GM23248 (cell line): Measurements from ENCODE around the gene TMEM192. TPM values are rescaled to one million over a fixed set of nuclear protein-coding genes. Genes with fewer than 3 reads are reported as not detected.

Source experiments
- DNase-seq: peaks from one replicate; pipeline ENCODE4 v3.0.0-alpha.2; 2015
- H2AFZ ChIP-seq: fragments of 200-600 bp; sonication (generic); 2 replicates; pipeline ENCODE4 v1.6.1; 2016; ENCODE audit warnings: antibody characterized with exemption
- H3F3A ChIP-seq: fragments of 200-600 bp; sonication (generic); 2 replicates; pipeline ENCODE4 v1.6.1; 2016; ENCODE audit warnings: mild to moderate bottlenecking, antibody characterized with exemption, mixed run types; ENCODE audit not compliant: insufficient read depth
- H3K27ac ChIP-seq: fragments of 200-600 bp; sonication (generic); 2 replicates; pipeline ENCODE4 v1.5.1; 2016; ENCODE audit warnings: mild to moderate bottlenecking
- H3K27me3 ChIP-seq: fragments of 200-600 bp; sonication (generic); replicated peaks from 2 replicates; pipeline ENCODE4 v1.6.1; 2016; ENCODE audit warnings: mild to moderate bottlenecking; ENCODE audit not compliant: insufficient read depth
- H3K36me3 ChIP-seq: fragments of 200-600 bp; sonication (generic); 2 replicates; pipeline ENCODE4 v1.6.1; 2016; ENCODE audit warnings: low read depth, mild to moderate bottlenecking
- H3K4me1 ChIP-seq: fragments of 200-600 bp; sonication (generic); 2 replicates; pipeline ENCODE4 v1.6.1; 2016; ENCODE audit warnings: mild to moderate bottlenecking; ENCODE audit not compliant: insufficient read depth
- H3K4me2 ChIP-seq: fragments of 200-600 bp; sonication (generic); one replicate; pipeline ENCODE4 v1.6.1; 2016; ENCODE audit warnings: mild to moderate bottlenecking; ENCODE audit not compliant: unreplicated experiment
- H3K4me3 ChIP-seq: fragments of 200-600 bp; sonication (generic); 2 replicates; pipeline ENCODE4 v1.5.1; 2016; ENCODE audit warnings: mild to moderate bottlenecking
- H3K79me2 ChIP-seq: fragments of 200-600 bp; sonication (generic); 2 replicates; pipeline ENCODE4 v1.6.1; 2016; ENCODE audit warnings: mild to moderate bottlenecking; ENCODE audit not compliant: insufficient read depth
- H3K9ac ChIP-seq: fragments of 200-600 bp; sonication (generic); 2 replicates; pipeline ENCODE4 v1.6.1; 2016; ENCODE audit warnings: mild to moderate bottlenecking
- H3K9me2 ChIP-seq: fragments of 200-600 bp; sonication (generic); 2 replicates; pipeline ENCODE4 v1.6.1; 2016; ENCODE audit warnings: mixed run types, mild to moderate bottlenecking, moderate library complexity; ENCODE audit not compliant: insufficient read depth
- H3K9me3 ChIP-seq: fragments of 200-600 bp; sonication (generic); one replicate; pipeline ENCODE4 v1.6.1; 2017; ENCODE audit warnings: low read depth
- H4K20me1 ChIP-seq: fragments of 200-600 bp; sonication (generic); 2 replicates; pipeline ENCODE4 v1.6.0; 2016; ENCODE audit not compliant: insufficient read depth
- EZH2 ChIP-seq: fragments of 200-600 bp; sonication (generic); IDR thresholded peaks from 2 replicates; pipeline ENCODE4 v1.6.1; 2018; ENCODE audit warnings: antibody characterized with exemption, mild to moderate bottlenecking; ENCODE audit not compliant: insufficient read depth, poor library complexity, severe bottlenecking
- EZH2phosphoT487 ChIP-seq: fragments of 200-600 bp; sonication (generic); IDR thresholded peaks from 2 replicates; pipeline ENCODE4 v1.6.1; 2018; ENCODE audit warnings: antibody characterized with exemption, moderate library complexity, mild to moderate bottlenecking, low read depth; ENCODE audit not compliant: insufficient read depth
- WGBS, 2 experiments: methylation state at CpG; one replicate each; pipeline ENCODE4 v1.1.6; 2015 to 2017; ENCODE audit warnings: low lambda C conversion rate in 2 of 2, low coverage in 1 of 2; ENCODE audit errors: missing lambda C conversion rate in 2 of 2; 5-methylcytosine and 5-hydroxymethylcytosine counted together
- in situ Hi-C: fragments of 300-500 bp; cut with MboI; formaldehyde crosslinking; loops from 2 replicates; pipeline ENCODE4 v1.15.0; 2020
- polyA plus RNA-seq: library from polyadenylated mRNA; unstranded; fragments of >200 nt; fragmentation: Nextera tagmentation; extraction: Ambion mirVana; gene quantifications from 2 replicates; pipeline ENCODE4 v1.2.1, GENCODE V29; 2016
- total RNA-seq: library from RNA; depleted of rRNA; stranded (reverse); fragments of >200 nt; shearing (Covaris generic); gene quantifications from 2 replicates; pipeline ENCODE4 v1.2.3, GENCODE V29; 2014

The TMEM192 gene
- total and polyA plus RNA-seq, 2 experiments from 2014 or later = 6.4 to 7.8 TPM

DNA sequence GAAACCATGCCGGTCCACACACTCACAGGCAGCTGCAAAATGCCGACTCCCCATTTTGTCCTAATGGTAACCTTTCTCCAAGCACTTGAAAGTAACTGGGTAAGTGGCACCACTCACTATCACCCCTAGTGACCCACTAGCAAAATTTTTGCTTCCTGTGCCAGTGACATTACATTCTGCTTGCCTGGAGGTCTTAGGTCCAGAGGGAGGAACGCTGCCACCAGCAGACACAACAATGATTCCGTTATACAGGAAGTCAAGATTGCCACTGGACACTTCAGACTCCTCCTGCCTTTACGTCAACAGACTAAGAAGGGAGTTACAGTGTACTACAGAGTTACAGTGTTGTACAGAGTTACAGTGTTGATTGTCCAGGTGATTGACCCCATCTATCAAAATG is 11.8 kb upstream of the TMEM192 start:
- H3K27me3 ChIP-seq = no peaks in the 10 kb centered on the region; the same call in 1 of the 2 replicates
- in situ Hi-C loops = no loop called here

DNA sequence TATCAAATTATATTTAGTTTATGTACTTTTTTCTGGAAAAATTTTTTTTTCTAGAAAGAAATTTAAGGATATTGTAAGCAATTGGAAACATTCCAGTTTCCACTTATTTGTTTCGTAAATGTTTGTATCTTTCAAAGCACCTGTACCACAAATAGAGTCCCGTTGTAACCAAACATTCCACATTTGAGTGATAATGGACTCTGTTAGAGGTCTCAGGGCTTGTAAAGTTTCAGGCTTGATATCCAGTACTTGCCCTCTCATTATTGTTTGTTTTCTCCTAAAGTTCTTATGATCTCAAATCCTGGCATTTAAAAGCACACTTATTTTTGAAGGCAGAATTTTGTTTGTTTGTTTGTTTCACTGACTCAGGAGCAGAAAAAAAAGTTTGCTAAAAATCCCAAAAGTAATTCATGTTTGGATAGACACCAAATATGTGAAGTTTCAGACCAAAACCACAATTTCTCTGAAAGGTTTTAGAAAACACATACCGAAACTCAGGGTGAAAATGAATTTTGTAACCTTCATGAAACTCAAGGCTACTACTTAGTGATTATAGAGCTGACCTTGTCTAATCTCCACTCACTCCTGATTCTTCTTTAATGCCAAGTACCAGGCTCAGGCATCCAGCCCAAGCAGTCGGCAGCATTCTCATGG is 5.7 kb upstream of the TMEM192 start:
- H3K79me2 ChIP-seq = no peaks in the 10 kb centered on the region
- no peak for DNase-seq
- no peak overlapping the region for H2AFZ ChIP-seq
- no peak overlapping the region for H3K4me3 ChIP-seq
- no peaks in the 10 kb centered on the region for H3K27me3 ChIP-seq
- WGBS, 2 experiments = 33 to 52% methylated on average over 4 of the region's 4 CpGs
- H3K9me2 ChIP-seq = no peaks in the 10 kb centered on the region
- H3K9ac ChIP-seq = no peak overlapping the region
- no peaks in the 10 kb centered on the region for H4K20me1 ChIP-seq
- H3F3A ChIP-seq = peaks cover 2% of the 10 kb centered on the region; the same call in 1 of the 2 replicates
- in situ Hi-C loops = no loop called here
- H3K4me2 ChIP-seq = no peak overlapping the region
- no peak for TF ChIP-seq EZH2phosphoT487
- no peaks in the 10 kb centered on the region for H3K36me3 ChIP-seq
- no peak overlapping the region for H3K27ac ChIP-seq
- H3K9me3 ChIP-seq = no peaks in the 10 kb centered on the region
- peaks cover 5% of the 10 kb centered on the region; the same call in 1 of the 2 replicates for H3K4me1 ChIP-seq

More for the DNA sequence above, 11.8 kb upstream of the TMEM192 start:
- Histone ChIP-seq H3K4me1 (no peaks in the 10 kb centered on the region), H3K9me2 (no peaks in the 10 kb centered on the region), H3K9me3 (no peaks in the 10 kb centered on the region), H2AFZ (no peak overlapping the region), H3K79me2 (no peaks in the 10 kb centered on the region), H3K4me3 (no peak overlapping the region), H3K4me2 (no peak overlapping the region), H3K36me3 (no peaks in the 10 kb centered on the region), H4K20me1 (no peaks in the 10 kb centered on the region), H3K27ac (no peak overlapping the region), H3F3A (no peaks in the 10 kb centered on the region), H3K9ac (no peak overlapping the region)
- TF ChIP-seq EZH2phosphoT487 (no peak), EZH2 (no peak)
- 74 to 76% methylated on average over 5 of the region's 5 CpGs for WGBS, 2 experiments
- no peak for DNase-seq

- no peaks in the 10 kb centered on the region for H4K20me1 ChIP-seq
- H3K9me3 ChIP-seq = no peaks in the 10 kb centered on the region
- no peak overlapping the region for H3K9ac ChIP-seq
- H3K27me3 ChIP-seq = no peaks in the 10 kb centered on the region
- TF ChIP-seq EZH2phosphoT487 = no peak
- no peak for TF ChIP-seq EZH2
- H3K4me2 ChIP-seq = no peak overlapping the region
- H3K36me3 ChIP-seq = no peaks in the 10 kb centered on the region
- H2AFZ ChIP-seq = no peak overlapping the region
- H3K79me2 ChIP-seq = no peaks in the 10 kb centered on the region
- DNase-seq = no peak
- H3K27ac ChIP-seq = no peak overlapping the region
- WGBS, 2 experiments = 78 to 81% methylated on average over 3 of the region's 3 CpGs
- H3K9me2 ChIP-seq = no peaks in the 10 kb centered on the region
- peaks cover 5% of the 10 kb centered on the region; the same call in 1 of the 2 replicates for H3K4me1 ChIP-seq
- H3K4me3 ChIP-seq = no peak overlapping the region
- in situ Hi-C loops = no loop called here
- peaks cover 5% of the 10 kb centered on the region; the same call in 1 of the 2 replicates for H3F3A ChIP-seq
These were observed 2.6 kb upstream of the TMEM192 start for GRCh38 chr4:165115301-165115700.

- Histone ChIP-seq H3K27me3 (no peaks in the 10 kb centered on the region), H3F3A (peaks cover 5% of the 10 kb centered on the region; the same call in 1 of the 2 replicates), H3K4me1 (peaks cover 5% of the 10 kb centered on the region; the same call in 1 of the 2 replicates), H3K9me2 (no peaks in the 10 kb centered on the region), H3K4me3 (peak overlapping the region; percentile 93), H2AFZ (peak overlapping the region; percentile 91), H4K20me1 (no peaks in the 10 kb centered on the region), H3K27ac (no peak overlapping the region), H3K9me3 (no peaks in the 10 kb centered on the region), H3K9ac (peak overlapping the region; percentile 84), H3K4me2 (peak overlapping the region; percentile 94), H3K36me3 (no peaks in the 10 kb centered on the region), H3K79me2 (no peaks in the 10 kb centered on the region)
- DNase-seq = no peak
- TF ChIP-seq EZH2phosphoT487 = no peak
- no peak for TF ChIP-seq EZH2
- 4 to 6% methylated on average over 16 to 17 of the region's 17 CpGs for WGBS, 2 experiments
- in situ Hi-C loops = no loop called here
These were observed 723 bp downstream of the TMEM192 start for GRCh38 chr4:165111906-165112367.
